Endothelial cell of umbilical vein (primary cell): ENCODE measurements around the gene EYS. TPM values are rescaled to one million over a fixed set of nuclear protein-coding genes. Genes with fewer than 3 reads are reported as not detected.

Experiments
- BruUV-seq: library from RNA; stranded (reverse); fragments of 400-500 nt; replicated peaks from 2 replicates; lab custom pipeline; 2021; lab: Mats Ljungman, UMichigan
- CTCF ChIA-PET: fragments of 300-600, 350-600 bp; sonication (Branson Sonifier 250); formaldehyde crosslinking; loops from one replicate; lab custom pipeline; 2021; ENCODE audit warnings: antibody characterized with exemption, inconsistent platforms; lab: Charles Lee
- POLR2A ChIA-PET: fragments of 300-600, 350-600 bp; sonication (Branson Sonifier 250); formaldehyde crosslinking; loops from one replicate; lab custom pipeline; 2021; ENCODE audit warnings: antibody characterized with exemption, inconsistent platforms; lab: Charles Lee
- DNase-seq: peaks from one replicate; pipeline ENCODE4 v3.0.0-alpha.2; 2011; ENCODE audit warnings: low read depth, low spot score
- FAIRE-seq: peaks from 2 replicates; lab custom pipeline; 2011; peaks lifted over from hg19 to GRCh38; lab: Jason Lieb, UNC
- H2AFZ ChIP-seq: 2 replicates; pipeline ENCODE4 v1.6.0; 2012; ENCODE audit warnings: low read depth, low read length, control low read depth, inconsistent platforms
- H3K27ac ChIP-seq: 2 replicates; pipeline ENCODE4 v1.5.1; 2011; ENCODE audit warnings: low read depth, mild to moderate bottlenecking, control low read depth, low read length, moderate library complexity; ENCODE audit not compliant: insufficient read depth
- H3K27me3 ChIP-seq, 2 experiments: 2 replicates each; pipeline versions ENCODE4 v1.6.0 to v1.6.1; 2011; ENCODE audit warnings: low read length in 2 of 2, mixed read lengths in 1 of 2; ENCODE audit not compliant: control insufficient read depth in 2 of 2, insufficient read depth in 2 of 2
- H3K36me3 ChIP-seq, 2 experiments: 2 replicates in 1 of 2; 3 replicates in 1 of 2; pipeline ENCODE4 v1.5.1; 2011; ENCODE audit warnings: low read length in 2 of 2, mild to moderate bottlenecking in 1 of 2, moderate library complexity in 1 of 2; ENCODE audit not compliant: control insufficient read depth in 2 of 2, insufficient read depth in 2 of 2; ENCODE audit errors: extremely low read depth in 1 of 2
- H3K4me1 ChIP-seq: 3 replicates; pipeline ENCODE4 v1.5.1; 2011; ENCODE audit warnings: mild to moderate bottlenecking, low read length; ENCODE audit not compliant: control insufficient read depth, insufficient read depth; ENCODE audit errors: extremely low read depth
- H3K4me2 ChIP-seq: 2 replicates; pipeline ENCODE4 v1.6.1; 2011; ENCODE audit warnings: low read length, control low read depth, mixed read lengths; ENCODE audit not compliant: insufficient read depth
- H3K4me3 ChIP-seq, 3 experiments: fragments of 200-600 bp in 1 of 3; sonication (generic), shearing (Covaris generic) in 1 of 3; replicated peaks in 1 of 3; 2 replicates each; pipeline ENCODE4 v1.5.1; 2011 to 2016; ENCODE audit warnings: control low read depth in 3 of 3, low read length in 3 of 3, mild to moderate bottlenecking in 2 of 3, inconsistent platforms in 1 of 3, low read depth in 1 of 3, moderate library complexity in 1 of 3; ENCODE audit not compliant: insufficient read depth in 1 of 3
- H3K79me2 ChIP-seq: 2 replicates; pipeline ENCODE4 v1.6.0; 2012; ENCODE audit warnings: low read length, inconsistent platforms; ENCODE audit not compliant: control insufficient read depth, insufficient read depth
- H3K9ac ChIP-seq: replicated peaks from 2 replicates; pipeline ENCODE3; 2011; ENCODE audit warnings: low read length, control low read depth; ENCODE audit not compliant: insufficient read depth; ENCODE audit errors: extremely low read depth
- H3K9me1 ChIP-seq: replicated peaks from 3 replicates; pipeline ENCODE4 v1.6.0; 2011; ENCODE audit warnings: mild to moderate bottlenecking, low read length; ENCODE audit not compliant: control insufficient read depth, insufficient read depth; ENCODE audit errors: extremely low read depth
- H3K9me3 ChIP-seq: replicated peaks from 2 replicates; pipeline ENCODE4 v1.5.1; 2012; ENCODE audit warnings: low read length, inconsistent platforms; ENCODE audit not compliant: control insufficient read depth, insufficient read depth
- H4K20me1 ChIP-seq: replicated peaks from 2 replicates; pipeline ENCODE3; 2011; ENCODE audit warnings: mild to moderate bottlenecking, low read length; ENCODE audit not compliant: control insufficient read depth, insufficient read depth; ENCODE audit errors: extremely low read depth
- CTCF ChIP-seq, 2 donors: IDR thresholded peaks; 1 replicate in 1 of 2; 2 replicates in 1 of 2; pipeline ENCODE4 v1.5.1; 2011; ENCODE audit warnings: low read length in 2 of 2, mild to moderate bottlenecking in 2 of 2, moderate library complexity in 2 of 2, control low read depth in 1 of 2, inconsistent platforms in 1 of 2, low read depth in 1 of 2; ENCODE audit not compliant: insufficient read depth in 1 of 2; ENCODE audit errors: extremely low read depth in 1 of 2
- EZH2 ChIP-seq: IDR thresholded peaks from 2 replicates; pipeline ENCODE4 v1.6.1; 2012; ENCODE audit warnings: borderline replicate concordance, low read depth, mild to moderate bottlenecking, moderate library complexity, low read length, inconsistent platforms; ENCODE audit not compliant: severe bottlenecking
- FOS ChIP-seq: IDR thresholded peaks from 2 replicates; pipeline ENCODE4 v1.6.1; 2011; ENCODE audit warnings: mild to moderate bottlenecking, low read length, moderate library complexity, borderline replicate concordance; ENCODE audit not compliant: insufficient read depth
- GATA2 ChIP-seq: IDR thresholded peaks from 2 replicates; pipeline ENCODE4 v1.7.0; 2011; ENCODE audit warnings: low read depth, mild to moderate bottlenecking, moderate library complexity, mixed read lengths, low read length; ENCODE audit not compliant: insufficient read length, insufficient read depth
- JUN ChIP-seq: IDR thresholded peaks from 2 replicates; pipeline ENCODE4 v1.6.1; 2011; ENCODE audit warnings: borderline replicate concordance, low read depth; ENCODE audit not compliant: insufficient read length, insufficient read depth
- MYC ChIP-seq: IDR thresholded peaks from one replicate; pipeline ENCODE4 v1.6.1; 2011; ENCODE audit warnings: mild to moderate bottlenecking, low read depth, low read length
- POLR2A ChIP-seq: IDR thresholded peaks from 2 replicates; pipeline ENCODE4 v1.6.1; 2012; ENCODE audit warnings: low read depth, mild to moderate bottlenecking, control low read depth, low read length
- POLR2AphosphoS5 ChIP-seq: IDR thresholded peaks from 2 replicates; pipeline ENCODE4 v1.6.1; 2012; ENCODE audit warnings: low read depth, mild to moderate bottlenecking, control low read depth, low read length, moderate library complexity; ENCODE audit not compliant: insufficient read depth
- dilution Hi-C: fragments of 300-500 bp; cut with MboI; formaldehyde crosslinking; loops from one replicate; pipeline ENCODE4 v1.15.0; 2019; ENCODE audit warnings: low sequenced_read_pairs; ENCODE audit not compliant: extremely low pct_ligation_motif_present
- intact Hi-C: fragments of 100-400 bp; cut with micrococcal nuclease; formaldehyde crosslinking; loops from one replicate; pipeline ENCODE4 v1.10.0; 2022
- polyA plus RNA-seq, 4 experiments: library from polyadenylated mRNA; depleted of rRNA in 3 of 4; stranded (reverse) in 3 of 4; unstranded in 1 of 4; fragments of >200 nt; gene quantifications; 2 replicates each; pipeline versions ENCODE4 v1.2.1 to v1.2.3, GENCODE V29; 2011 to 2012; ENCODE audit warnings: missing spikeins in 1 of 4
- total RNA-seq: library from RNA; stranded (reverse); gene quantifications from 2 replicates; pipeline ENCODE4 v1.2.3, GENCODE V29; 2021
- TF ChIP-seq, protein P1 (sequence below): IDR thresholded peaks from 2 replicates; pipeline ENCODE4 v1.6.1; 2011; ENCODE audit not compliant: insufficient read depth, insufficient read length

The EYS gene
- total and polyA plus RNA-seq, 2 donors (not counting 3 experiments of a cell fraction or from before 2014, with no cell fraction given) = 0.01 to 0.27 TPM

GRCh38 chr6:65650086-65650485 is 56.9 kb downstream of the EYS start:
- CTCF ChIA-PET = no interaction called here
- intact Hi-C loops = no loop called here

GRCh38 chr6:65649392-65649791 is 57.6 kb downstream of the EYS start:
- H3K4me2 ChIP-seq = no peak overlapping the region
- no peak for FAIRE-seq
- no peaks in the 10 kb centered on the region for H3K9me3 ChIP-seq
- H3K79me2 ChIP-seq = no peaks in the 10 kb centered on the region
- no peaks in the 10 kb centered on the region for H3K4me1 ChIP-seq
- H3K9me1 ChIP-seq = no peaks in the 10 kb centered on the region
- no peak for DNase-seq
- H3K27ac ChIP-seq = no peak overlapping the region
- no peaks in the 10 kb centered on the region for H4K20me1 ChIP-seq
- TF ChIP-seq MYC = no peak
- TF ChIP-seq POLR2A = no peak
- no peak for TF ChIP-seq FOS
- no peak for TF ChIP-seq GATA2
- TF ChIP-seq EZH2 = no peak
- TF ChIP-seq JUN = no peak
- no peak for TF ChIP-seq CTCF (IDR thresholded peaks at IDR 0.05; ENCODE audit: extremely low read depth in 1 of 2, insufficient read depth in 1 of 2, low read depth in 1 of 2, low read length in 2 of 2)
- TF ChIP-seq, protein P1, sequence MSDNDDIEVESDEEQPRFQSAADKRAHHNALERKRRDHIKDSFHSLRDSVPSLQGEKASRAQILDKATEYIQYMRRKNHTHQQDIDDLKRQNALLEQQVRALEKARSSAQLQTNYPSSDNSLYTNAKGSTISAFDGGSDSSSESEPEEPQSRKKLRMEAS = no peak
- no peak for TF ChIP-seq POLR2AphosphoS5
- H3K36me3 ChIP-seq = no peaks in the 10 kb centered on the region
- H2AFZ ChIP-seq = no peak overlapping the region
- H3K27me3 ChIP-seq = no peaks in the 10 kb centered on the region
- dilution Hi-C loops = no loop called here
- intact Hi-C loops = no loop called here
- H3K9ac ChIP-seq = no peak overlapping the region
- BruUV-seq = no TSS peak
- ChIA-PET CTCF (no interaction called here), POLR2A (no interaction called here)
- H3K4me3 ChIP-seq = no peak overlapping the region

More at GRCh38 chr6:65650086-65650485, 56.9 kb downstream of the EYS start:
- H3K4me1 ChIP-seq = no peaks in the 10 kb centered on the region
- H2AFZ ChIP-seq = no peak overlapping the region
- H3K27me3 ChIP-seq = no peaks in the 10 kb centered on the region
- dilution Hi-C loops = no loop called here
- no peaks in the 10 kb centered on the region for H3K9me3 ChIP-seq
- H3K4me3 ChIP-seq = no peak overlapping the region
- H3K36me3 ChIP-seq = no peaks in the 10 kb centered on the region
- no peaks in the 10 kb centered on the region for H3K79me2 ChIP-seq
- no peak for DNase-seq
- BruUV-seq = no TSS peak
- no peaks in the 10 kb centered on the region for H3K9me1 ChIP-seq
- no peak overlapping the region for H3K9ac ChIP-seq
- POLR2A ChIA-PET = no interaction called here
- no peak for FAIRE-seq
- H3K27ac ChIP-seq = no peak overlapping the region
- H3K4me2 ChIP-seq = no peak overlapping the region
- no peak for TF ChIP-seq POLR2A
- TF ChIP-seq POLR2AphosphoS5 = no peak
- no peak for TF ChIP-seq CTCF (IDR thresholded peaks at IDR 0.05; ENCODE audit: extremely low read depth in 1 of 2, insufficient read depth in 1 of 2, low read depth in 1 of 2, low read length in 2 of 2)
- no peak for TF ChIP-seq GATA2
- no peaks in the 10 kb centered on the region for H4K20me1 ChIP-seq
